Measurements from ENCODE around the gene RHOC. TPM values are rescaled to one million over a fixed set of nuclear protein-coding genes. Genes with fewer than 3 reads are reported as not detected.
A peak's percentile ranks its signal among the peaks of the same experiment; 100 is the strongest.

The RHOC gene
- total RNA-seq, 1 experiment from 2014 or later, result 218 TPM

DNA sequence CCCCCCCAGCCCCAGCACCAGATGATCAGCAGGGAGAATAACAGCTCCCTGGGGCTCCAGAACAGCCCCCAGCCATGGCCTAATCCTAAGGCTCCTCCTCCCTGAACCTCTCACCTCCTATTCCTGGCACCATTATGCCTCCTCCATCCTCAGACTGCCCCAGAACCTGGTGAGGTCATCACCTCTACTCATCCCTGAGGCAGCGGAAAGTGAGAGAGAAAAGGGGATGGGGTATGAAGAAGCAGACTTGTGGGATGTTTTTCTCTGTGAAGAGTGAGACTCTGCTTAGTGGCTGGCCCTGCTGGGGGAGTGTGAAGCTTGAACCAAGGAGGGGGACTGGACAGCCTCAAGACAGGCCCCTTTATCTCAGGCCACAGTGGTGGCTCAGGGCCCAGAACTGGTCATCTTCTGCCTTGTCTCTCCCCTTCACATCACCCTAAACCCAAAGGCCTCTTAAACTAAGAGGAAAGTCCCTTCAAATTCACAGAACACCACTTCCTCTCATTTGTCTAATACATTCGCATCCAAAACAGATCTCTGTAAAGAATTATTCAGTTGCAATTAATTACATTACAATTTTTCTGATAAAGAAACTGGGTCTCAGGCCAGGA lies 10.4 kb upstream of the RHOC start:
- no peak for DNase-seq (ENCODE audit: low spot score)

DNA sequence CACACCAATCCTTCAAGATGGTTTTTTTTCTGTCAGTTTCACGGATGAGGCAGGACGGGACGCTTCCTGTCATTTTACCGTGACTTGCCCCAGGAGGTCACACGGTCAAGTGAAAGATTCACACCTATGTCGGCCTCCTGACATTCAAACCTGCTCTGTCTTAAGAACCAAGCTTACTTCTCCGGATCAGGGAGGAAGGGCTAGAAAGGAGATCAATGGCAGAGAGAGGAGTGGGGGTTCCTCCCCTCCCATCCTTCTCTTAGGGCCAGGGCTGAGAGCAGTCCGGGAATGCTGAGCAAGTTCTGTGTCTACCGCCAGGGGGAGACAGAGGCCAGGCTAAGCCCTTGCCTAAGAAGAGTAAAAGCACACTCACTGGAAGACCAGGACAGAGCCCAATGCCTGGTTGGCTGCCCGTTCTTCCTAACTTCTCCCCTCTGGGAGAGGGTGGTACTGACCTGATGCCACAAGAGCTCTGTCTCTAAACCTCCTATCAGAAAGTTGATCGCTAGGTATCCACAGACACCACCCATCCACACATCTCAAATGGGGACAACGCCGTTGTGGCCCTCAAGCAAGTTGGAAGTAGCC lies 9.3 kb upstream of the RHOC start:
- DNase-seq (ENCODE audit: low spot score), result peak; percentile 77

DNA sequence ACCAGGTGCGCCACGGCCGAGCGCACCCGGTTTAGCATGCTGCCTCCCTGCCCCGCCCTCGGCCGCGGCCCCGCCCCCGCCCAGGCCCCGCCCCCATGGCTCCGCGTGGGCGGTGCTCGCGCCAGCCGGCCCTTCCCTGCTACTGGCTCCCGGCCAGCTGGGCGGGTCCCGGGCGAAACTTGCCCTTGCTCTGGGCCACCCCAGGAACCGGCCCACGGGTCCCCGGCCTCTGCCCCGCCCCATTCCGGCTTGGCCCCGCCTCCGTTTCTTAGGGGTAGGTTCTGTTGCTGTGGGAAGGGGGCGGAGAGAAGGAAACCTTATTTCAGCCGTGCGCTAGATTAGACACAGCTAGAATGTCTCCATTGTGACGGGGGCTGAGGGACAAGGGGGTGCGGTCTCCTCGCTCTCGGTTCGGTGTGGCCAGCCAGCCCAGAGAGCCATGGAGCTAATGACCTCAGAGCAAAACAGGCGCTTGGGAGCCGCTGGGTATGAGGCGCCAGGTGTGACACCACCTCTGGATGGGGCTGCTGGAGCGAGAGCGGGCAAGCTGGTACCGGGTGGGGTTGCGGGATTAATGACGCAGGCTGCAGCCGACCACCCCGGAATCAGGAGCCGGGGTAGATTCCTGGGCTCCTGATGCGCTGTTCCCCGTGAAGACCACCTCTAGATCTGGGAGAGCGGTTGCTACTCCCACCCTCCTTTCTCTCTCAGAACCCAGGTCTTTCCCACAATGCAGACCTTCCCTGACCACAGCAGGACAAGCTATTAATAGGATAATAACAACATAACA lies 8.5 kb upstream of the RHOC start, which contains the start of gene PPM1J:
Gene PPM1J, minus strand, starts transcription at position 69 of the 790 bp plus-strand sequence. Its CDS starts 31 bp downstream, at position 38.
- peak; percentile 74 for DNase-seq (ENCODE audit: low spot score)

DNA sequence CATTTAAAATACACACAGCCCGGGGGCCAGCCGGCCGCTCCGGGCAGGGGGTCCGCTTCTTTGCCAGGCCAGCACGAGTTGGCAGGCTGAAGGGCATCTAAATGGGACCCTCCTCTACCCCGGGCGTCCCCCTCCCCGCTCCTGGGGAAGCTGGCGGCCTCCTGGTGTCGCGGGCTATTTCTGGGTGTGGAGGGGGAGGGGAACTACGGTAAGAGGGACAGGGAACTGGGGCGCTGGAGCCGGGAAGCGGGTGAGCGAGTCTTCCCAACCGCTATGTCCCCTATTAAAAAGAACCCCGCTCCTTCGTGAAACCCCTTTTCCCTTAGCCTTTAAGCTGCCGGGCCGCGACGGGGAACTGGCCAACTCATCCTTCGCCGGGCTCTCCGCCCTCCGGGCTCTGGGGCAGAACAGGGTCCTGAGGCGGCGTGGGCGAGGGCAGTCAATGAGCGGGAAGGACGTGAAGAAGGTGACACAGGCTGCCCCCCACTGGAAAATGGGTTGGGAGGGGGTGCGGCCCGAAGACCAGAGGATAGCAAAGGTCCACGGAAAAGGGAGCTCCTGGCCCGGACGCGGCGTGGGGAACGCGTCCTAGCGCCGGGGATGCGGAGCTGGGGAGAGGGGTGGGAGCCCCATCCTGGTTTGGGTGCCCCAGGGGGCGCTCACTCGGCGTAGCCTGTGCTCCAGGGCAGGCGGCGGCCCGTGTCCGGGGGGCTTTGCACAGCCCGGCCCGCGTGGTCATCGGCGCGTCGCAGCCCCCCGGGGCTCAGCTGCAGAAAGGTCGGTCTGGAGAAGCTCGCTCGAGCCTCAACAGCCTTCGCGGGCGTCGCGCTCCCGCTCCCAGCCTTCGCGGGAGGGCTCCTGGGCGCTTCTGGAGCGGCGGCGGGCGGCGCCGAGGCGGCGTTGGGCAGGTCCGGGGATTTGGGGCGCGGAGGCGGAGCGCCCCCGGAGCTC lies 7.7 kb upstream of the RHOC start:
- DNase-seq (ENCODE audit: low spot score), result no peak

DNA sequence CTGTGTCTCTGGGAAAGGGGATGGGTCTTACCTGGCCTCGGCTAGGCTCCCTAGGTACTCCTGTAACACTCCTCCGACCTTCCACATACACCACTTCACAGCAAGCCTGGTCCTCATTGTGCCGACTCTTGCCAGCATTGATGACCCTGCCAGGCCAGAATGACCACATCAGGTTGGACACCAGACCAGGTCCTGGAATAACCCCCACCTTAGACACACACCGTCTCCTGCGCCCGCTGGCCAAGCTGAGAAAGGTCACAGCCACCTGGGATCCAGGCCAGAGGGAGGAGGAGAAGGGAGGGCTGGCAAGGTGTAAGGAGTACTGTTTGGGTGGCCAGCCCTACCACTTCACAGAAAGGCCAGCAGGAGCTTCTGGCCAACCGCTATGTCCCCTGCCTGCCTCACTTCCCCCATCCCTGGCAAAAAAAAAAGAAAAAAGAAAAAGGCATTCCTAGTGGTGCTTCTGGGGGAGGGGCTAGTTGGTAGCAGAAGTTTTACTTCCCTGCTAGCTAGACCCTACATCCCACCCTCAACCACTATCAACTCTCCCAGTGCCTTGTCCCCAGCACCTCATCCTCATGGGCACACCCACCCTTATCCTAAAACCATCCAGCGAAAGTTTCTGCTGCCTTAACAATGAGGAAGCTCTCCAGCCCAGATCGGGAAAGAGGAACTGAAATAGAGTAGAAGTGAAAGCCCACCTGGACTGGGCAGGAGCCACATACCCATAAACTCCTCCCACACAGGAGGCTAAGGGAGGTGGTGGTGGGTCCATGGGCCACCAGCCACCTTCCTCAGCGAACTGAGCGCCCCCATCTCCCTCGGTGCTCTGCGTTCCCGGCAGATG lies 6.8 kb upstream of the RHOC start:
- DNase-seq (ENCODE audit: low spot score), result no peak

DNA sequence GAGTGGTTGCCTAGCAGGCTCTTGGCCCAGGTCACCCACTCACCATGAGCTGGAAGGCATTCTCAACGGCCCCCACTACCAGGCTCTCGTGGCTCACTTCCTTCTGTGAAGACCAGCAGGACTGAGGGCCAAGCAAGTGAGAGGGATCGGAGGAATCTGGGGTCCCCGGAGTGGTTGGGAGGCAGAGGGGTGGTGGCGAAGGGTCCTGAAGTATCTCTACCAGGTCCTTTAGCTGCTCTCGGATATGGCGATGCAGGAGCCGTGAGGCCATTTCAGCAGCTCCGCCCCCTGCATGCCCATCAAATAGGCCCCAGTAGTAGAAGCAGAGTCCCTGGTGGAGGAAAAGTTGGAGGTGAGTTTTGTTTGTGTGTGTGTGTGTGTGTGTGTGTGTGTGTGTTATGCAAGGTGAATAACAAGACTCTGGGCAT lies 5.8 kb upstream of the RHOC start:
- no peak for DNase-seq (ENCODE audit: low spot score)

DNA sequence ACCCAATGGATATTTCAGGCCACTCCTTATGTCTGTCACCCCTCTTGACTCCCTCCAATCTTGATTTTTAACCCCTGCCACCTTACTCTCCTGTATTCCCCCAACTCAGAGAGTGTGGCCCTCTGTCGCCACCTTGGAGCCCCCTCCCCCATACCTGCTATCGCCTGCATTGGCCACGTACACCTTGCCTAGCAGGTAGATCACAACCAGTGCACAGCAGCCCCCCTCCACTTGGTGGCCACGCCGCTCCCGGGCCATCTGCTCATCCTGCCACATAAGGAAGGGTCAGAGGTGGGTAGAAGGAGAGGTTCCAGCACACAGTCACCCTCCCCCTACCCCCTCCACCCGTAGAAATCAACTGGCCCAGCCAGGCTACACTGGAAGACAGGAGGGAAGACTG lies 5.3 kb upstream of the RHOC start:
- DNase-seq (ENCODE audit: low spot score), result no peak

DNA sequence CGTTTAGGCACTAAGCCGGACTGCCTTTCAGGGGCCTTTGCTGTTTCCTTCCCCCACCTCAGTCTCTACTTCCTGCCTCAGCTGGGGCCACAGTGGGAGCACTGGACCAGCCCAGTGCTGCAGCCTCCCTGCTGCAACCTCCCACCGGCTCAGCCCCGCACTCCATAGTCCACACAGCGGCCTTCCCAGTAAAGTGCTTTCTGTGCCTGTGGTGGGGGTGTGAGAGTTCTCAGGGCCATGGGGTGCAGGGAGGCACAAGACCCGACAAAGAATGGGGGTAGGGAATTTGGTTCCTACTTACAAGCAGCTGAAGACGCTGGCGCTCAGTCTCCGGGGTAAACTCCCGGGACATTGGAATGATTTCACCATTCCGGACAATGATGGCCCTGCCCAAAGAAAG lies 4.7 kb upstream of the RHOC start:
- no peak for DNase-seq (ENCODE audit: low spot score)

DNA sequence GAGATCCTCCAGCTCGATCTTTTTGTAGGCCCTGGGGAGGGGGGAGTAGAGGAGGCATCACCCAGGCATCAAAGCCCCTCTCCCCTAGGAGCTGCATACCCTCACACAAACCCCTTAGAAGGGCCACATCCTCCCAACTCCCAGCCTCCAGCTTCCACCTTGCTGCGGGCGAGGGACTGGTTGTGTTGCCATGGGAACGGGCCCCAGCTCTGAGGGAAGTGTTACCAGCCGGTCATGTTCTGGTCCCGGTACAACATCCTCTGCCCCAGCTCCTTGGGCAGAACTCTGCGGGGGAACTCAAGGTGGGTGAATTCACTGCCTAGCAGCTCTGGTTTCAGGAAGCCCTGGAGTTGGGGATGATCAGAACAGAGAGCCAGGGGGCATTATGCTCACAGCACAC lies 4.1 kb upstream of the RHOC start:
- DNase-seq (ENCODE audit: low spot score), result no peak

DNA sequence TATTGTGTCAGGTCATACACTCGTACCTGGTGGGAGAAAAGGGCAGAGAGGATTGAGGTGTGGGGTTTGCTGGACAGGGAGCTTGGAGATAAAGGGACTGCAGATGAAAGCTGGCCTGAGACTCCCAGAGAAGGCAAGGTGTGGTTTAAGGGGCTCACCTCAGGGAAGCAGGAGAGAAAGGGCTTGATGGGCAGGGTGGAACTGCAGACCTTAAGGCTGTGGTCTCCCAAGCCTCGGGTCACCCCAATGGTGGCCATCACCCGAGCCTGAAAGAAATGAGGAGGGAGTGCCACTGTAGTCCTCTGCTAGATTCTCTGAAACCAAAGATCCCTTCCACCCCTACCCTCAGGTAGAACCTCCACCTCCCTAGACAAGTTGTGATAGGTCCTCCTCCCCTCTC lies 3.7 kb upstream of the RHOC start:
- no peak for DNase-seq (ENCODE audit: low spot score)

DNA sequence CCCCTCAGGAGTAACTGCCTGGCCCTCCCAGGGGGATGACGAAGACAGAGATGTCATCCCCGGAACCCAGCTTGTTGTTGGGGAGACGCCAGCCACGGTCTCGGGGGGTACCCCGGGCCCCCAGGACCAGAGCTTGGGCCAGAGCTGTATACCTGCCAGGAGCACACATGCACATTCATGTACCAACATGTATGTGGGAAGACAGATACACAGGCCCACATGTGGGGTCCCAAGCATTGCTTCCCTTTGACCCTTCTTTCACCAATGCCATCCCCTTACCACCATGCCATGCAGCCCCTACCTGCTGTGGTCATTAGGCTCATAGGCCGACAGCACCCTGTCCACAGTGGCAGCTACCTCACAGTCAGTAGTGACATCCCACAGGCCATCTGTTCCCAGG lies 3.2 kb upstream of the RHOC start:
- DNase-seq (ENCODE audit: low spot score), result no peak

DNA sequence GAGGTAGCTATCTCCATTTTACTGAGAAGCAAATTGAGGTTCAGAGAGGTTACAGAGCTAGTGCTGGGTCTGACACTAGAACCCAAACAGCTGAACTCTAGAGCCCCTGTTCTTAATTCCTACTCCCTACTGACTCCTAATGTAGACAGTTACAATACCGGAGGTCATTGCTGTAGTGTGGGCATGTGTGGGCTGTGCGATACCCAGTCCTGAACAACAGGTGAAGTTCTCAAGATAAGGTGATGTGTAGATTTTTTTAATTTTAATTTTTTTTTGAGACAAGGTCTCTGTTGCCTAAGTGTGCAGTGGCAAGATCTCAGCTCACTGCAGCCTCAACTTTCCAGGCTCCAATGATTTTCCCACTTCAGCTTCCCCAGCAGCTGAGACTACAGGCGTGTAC lies 1.6 kb upstream of the RHOC start:
- no peak for DNase-seq (ENCODE audit: low spot score)

DNA sequence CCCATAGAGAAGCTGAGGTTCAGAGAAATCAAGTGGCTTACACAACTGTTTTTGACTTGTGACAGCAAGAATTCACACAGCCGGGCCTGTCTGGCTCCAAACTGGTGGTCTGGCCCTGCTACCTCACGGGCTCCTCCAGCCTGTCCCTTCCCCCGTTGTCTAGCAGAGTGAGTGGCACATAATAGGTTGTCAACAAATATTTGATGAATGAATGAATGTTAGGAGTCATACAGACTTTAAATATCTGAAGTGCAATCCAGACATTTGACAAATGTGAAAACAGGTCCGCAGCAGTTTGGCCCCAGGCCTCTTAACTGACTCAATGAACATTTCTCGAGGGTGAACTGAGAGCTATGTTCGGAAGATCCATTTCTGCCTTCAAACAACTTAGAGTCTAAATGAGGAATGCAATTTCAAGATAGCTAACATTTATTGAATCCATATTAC lies 1.1 kb upstream of the RHOC start:
- DNase-seq (ENCODE audit: low spot score), result no peak

DNA sequence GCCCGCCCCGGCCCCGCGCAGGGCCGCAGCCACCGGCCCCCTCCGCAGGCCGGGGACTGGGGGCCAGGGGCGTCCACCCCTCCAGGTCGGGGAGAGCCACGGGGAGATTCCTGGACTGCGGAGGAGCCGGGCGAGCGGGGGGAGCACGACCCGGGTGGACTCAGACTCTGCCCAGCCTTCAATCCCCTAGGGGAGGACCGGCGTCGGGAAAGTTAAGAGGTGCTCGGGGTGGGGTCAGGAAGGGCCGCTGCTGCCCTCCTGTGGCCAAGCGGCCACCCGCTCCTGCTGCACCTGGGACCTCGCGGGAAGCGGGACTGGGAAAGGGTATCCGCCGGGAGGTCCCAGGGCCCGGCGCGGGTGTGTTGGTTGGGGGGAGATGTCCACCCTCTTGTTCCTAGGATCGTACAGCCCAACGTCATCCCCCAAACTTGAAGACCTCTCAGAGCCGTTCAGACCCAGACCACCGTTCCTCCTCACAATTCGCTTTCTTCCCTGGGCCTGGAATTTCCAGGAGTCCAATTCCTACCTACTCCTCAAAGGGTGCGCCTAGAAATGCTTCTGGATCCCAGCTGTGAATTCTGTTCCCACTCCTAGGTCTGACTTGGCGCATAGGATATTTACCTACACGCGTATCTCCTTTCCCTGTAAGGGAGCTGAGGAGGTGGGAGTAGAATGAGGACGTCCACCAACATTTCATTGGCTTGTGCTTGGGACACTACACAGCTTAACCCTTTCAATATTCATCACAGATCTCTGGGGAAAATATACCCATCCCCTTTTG lies 484 bp upstream of the RHOC start:
- DNase-seq (ENCODE audit: low spot score), result peak; percentile 77

DNA sequence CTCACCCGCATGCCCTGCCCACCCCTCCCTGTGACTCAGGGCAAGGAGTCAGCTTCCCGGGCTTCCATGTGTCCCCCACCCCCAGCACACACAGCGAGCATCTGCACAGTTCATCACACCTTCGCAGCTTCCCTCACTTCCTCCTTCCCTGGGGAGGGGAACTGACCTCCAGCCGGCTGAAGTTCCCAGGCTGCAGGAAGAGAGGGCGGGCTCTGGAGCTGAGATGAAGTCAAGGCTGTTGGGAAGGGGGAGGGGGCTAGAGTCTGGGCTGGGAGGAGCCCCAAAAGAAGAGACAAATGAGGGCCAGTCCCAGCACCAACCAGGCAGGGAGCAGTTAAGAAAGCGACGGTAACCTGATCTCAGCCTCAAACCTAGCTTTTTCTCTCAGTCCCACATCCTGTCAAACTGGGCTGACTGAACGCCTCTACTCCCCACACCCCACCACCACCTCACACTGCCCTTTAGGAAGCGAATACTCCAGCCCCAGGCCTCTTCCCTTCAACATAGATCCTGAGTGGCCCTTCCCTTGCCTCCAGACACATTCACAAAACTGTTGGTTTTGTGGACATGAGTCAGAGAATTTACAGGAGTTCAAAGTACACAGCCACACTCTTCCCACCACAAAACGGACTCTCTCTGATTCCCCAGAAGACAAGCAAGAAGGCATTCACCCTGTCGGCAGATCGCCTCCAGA lies 1.8 kb downstream of the RHOC start:
- peak; percentile 96 for DNase-seq (ENCODE audit: low spot score)

DNA sequence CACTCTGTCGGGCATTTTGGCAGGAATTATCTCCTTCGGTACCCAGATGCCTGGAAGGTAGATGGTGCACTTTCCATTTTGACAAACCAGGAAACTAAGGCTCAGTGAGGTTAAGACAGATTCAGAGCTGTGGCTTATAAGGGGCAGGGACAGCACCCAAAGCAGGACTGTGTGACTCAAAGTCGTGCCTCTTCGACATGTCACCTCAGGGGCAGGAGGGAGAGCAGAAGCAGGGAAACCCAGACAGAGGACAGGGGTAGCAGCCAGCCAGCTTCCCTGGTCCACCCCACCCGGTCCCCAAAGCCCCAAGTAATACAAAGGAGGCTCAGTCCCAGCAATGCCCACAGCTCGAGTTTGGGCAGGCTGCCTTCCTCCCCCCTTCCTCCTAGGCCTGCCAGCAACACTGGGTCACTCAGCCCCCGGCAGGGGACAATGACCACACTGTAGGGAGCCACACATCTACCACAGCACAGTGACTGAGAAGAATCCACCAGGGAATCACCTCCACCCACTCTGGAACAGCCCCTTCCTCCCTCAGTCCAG lies 2.5 kb downstream of the RHOC start:
- no peak for DNase-seq (ENCODE audit: low spot score)

DNA sequence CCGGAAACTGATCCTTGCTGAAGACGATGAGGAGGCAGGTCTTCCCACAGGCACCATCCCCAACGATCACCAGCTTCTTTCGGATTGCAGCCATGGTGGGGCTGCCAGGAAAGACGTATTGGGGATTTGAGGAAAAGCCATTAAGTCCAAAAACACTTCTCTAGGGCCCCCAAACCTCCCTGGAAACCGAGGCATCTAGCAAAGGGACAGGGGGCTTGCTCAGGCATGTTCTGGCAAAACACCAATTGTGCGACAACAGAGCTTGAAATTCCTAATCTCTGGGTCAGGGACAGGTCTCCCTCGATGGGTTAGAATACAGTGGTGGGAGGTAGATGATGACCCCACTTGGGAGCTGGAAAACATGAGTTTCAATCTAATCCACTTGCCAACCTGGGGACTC lies 3.2 kb downstream of the RHOC start:
- DNase-seq (ENCODE audit: low spot score), result no peak

DNA sequence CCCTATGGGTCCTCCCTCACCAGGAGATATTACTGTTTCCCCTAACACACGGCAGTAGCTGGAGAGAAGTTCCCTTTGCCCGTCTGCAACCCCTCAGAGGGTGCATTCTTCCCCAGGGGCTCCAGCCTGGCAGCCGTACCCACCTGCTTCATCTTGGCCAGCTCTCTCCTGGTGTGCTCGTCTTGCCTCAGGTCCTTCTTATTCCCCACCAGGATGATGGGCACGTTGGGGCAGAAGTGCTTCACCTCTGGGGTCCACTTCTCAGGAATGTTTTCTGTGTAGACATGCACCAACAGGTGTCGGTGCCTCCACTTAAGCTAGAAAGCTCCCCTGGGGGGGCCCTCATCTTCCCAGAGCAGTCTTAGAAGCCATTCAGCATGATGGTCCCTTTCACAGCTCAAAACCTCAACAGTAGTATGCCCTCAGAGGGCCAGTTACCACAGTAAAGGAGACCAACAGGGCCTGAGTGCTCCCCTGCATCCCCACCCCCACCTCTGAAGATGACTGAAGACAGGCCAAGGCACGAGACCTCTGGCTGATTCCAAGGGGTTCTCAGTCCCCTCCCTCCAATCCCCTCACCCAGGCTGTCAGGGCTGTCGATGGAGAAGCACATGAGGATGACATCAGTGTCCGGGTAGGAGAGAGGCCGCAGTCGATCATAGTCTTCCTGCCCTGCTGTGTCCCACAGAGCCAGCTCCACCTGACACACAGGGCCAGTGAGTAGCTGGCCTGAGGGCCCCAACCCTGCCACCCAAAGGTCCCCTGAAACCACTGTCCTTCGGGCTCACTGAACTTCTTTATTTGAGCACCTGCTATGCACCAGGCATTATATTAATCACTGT lies 4.3 kb downstream of the RHOC start:
- DNase-seq (ENCODE audit: low spot score), result no peak

All from H4 (cell line).